Urinary bladder (tissue), 4 donors: Measurements from ENCODE around the gene DCAF5. TPM values are rescaled to one million over a fixed set of nuclear protein-coding genes. Genes with fewer than 3 reads are reported as not detected.

ENCODE experiments used
- DNase-seq: peaks from one replicate; pipeline ENCODE4 v3.0.0-alpha.2; 2015; ENCODE audit errors: extremely low spot score
- H3K27ac ChIP-seq: one replicate; pipeline ENCODE4 v1.5.1; 2013; ENCODE audit warnings: low read depth, mild to moderate bottlenecking, moderate library complexity
- H3K36me3 ChIP-seq: one replicate; pipeline ENCODE4 v1.6.1; 2013; ENCODE audit warnings: mild to moderate bottlenecking, moderate library complexity; ENCODE audit not compliant: insufficient read depth
- H3K4me1 ChIP-seq: one replicate; pipeline ENCODE4 v1.6.1; 2013; ENCODE audit warnings: mild to moderate bottlenecking, moderate library complexity; ENCODE audit not compliant: insufficient read depth
- H3K4me3 ChIP-seq: one replicate; pipeline ENCODE4 v1.5.1; 2013; ENCODE audit warnings: low read depth, low read length
- WGBS: extraction: QIAGEN DNeasy Blood & Tissue Kit; methylation state at CpG from one replicate; pipeline ENCODE4 v1.1.7; 2013; 5-methylcytosine and 5-hydroxymethylcytosine counted together
- polyA plus RNA-seq: library from polyadenylated mRNA; stranded (reverse); fragments of 200-250 nt; gene quantifications from one replicate; pipeline ENCODE4 v1.2.3, GENCODE V29; 2013
- total RNA-seq: library from RNA; depleted of rRNA; stranded (reverse); fragments of >200 nt; gene quantifications from one replicate; pipeline ENCODE4 v1.2.3, GENCODE V29; 2014
- donor health status: healthy with polysubstance abuse.
- donor health status: healthy.

DCAF5 gene
- total and polyA plus RNA-seq, 2 donors = 28.8 to 35.5 TPM

DNA sequence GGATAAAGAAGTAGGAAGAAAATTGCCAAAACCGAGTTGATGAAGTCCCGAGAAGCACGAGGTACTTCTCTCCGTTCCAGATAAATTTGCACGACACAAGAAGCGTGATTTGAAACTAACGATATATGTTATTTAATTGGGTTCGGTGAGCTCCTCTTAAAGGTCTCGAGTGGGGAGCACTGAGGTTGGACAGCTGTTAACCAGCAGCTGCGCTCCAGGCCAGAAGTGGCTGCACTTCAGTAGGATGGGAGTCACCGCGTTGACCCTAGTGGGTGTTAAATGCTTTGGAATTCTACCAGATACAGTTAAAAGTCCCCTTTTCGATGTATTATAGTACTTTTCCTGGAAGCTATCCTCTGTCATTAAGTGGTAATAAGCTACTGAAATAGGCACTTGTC is 953 bp upstream of the DCAF5 start:
- WGBS = 4% methylated on average over 13 of the region's 13 CpGs
- Histone ChIP-seq H3K4me1 (no peaks in the 10 kb centered on the region), H3K36me3 (no peaks in the 10 kb centered on the region), H3K27ac (peak overlapping the region; percentile 100), H3K4me3 (peak overlapping the region; percentile 98)
- DNase-seq = peak; percentile 8

DNA sequence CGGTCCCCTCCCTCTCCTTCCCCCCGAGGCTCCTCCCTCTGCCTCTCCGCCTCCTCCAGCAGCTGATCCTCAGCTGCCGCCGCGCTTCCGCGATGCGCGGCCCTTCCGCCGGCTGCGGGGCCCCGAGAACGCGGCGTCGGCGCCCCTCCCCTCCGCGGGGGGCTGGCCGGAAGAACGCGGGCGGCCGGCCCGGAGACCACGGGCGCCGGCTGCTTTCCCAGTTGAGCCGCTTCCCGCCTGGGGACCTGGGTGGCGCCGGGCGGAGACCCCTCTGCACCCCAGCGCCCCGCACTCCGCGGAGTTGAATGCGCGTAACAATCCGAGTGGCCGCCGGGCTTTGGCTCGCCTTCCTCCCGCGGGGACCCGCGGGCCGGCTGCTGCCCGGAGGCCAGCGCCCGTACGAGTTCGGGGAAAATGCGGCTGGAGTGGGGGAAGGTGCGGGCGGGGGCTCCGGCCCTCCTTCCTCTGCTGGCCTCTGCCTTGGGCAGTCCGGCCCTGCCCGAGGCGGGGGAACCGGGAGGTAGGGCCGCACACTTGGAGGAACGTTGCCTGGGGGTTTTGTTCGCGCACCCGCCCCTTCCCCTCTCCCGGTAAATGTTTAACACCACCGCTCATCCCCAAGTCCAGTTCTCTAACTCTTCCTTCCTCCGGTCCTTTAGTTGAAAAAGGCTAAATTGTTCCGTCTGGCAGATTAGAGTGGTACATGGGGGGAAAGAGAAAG is 393 bp upstream of the DCAF5 start:
- no peak for DNase-seq
- under 1% methylated on average over 72 of the region's 72 CpGs for WGBS

DNA sequence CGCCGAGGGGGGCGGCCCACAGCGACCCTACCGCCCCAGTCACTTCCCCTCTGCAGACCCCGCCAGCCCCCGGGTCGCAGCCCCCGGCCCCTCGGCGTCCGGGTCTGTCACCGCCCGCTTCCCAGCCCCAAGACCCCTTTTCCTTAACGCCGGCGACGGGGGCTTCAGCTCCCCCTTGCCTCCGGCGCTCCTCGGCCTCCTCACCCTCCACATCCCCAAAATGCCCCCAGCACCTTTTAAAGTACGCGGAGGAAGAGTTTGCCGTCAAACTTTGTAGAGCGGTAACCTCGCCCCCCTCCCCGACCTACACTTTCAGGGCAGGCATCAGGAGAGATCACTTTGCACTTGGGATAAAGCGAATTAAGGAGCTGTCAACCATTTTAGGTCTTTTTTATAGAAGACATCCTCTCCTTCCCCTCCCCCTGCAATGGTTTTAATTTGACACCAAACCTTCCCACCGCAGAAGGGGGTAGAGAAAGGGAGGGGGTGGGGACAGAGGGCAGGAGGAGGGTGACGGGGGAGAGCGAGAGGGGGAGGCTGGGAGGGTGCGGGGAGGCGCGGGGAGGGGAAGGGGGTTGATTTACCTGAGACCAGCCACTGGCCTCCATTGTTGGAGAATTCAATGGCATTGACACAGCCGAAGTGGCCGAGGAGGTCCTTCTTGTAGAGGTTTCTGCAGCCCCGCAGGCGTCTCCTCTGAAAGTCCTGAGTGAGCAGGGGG is 578 bp downstream of the DCAF5 start:
- Histone ChIP-seq H3K36me3 (no peaks in the 10 kb centered on the region), H3K4me3 (peak overlapping the region; percentile 98), H3K4me1 (no peaks in the 10 kb centered on the region), H3K27ac (peak overlapping the region; percentile 100)
- peak; percentile 2 for DNase-seq
- under 1% methylated on average over 38 of the region's 38 CpGs for WGBS

More for the DNA sequence above, 393 bp upstream of the DCAF5 start:
- H3K36me3 ChIP-seq = no peaks in the 10 kb centered on the region
- H3K27ac ChIP-seq = peak overlapping the region; percentile 100
- peak overlapping the region; percentile 98 for H3K4me3 ChIP-seq
- no peaks in the 10 kb centered on the region for H3K4me1 ChIP-seq

DNA sequence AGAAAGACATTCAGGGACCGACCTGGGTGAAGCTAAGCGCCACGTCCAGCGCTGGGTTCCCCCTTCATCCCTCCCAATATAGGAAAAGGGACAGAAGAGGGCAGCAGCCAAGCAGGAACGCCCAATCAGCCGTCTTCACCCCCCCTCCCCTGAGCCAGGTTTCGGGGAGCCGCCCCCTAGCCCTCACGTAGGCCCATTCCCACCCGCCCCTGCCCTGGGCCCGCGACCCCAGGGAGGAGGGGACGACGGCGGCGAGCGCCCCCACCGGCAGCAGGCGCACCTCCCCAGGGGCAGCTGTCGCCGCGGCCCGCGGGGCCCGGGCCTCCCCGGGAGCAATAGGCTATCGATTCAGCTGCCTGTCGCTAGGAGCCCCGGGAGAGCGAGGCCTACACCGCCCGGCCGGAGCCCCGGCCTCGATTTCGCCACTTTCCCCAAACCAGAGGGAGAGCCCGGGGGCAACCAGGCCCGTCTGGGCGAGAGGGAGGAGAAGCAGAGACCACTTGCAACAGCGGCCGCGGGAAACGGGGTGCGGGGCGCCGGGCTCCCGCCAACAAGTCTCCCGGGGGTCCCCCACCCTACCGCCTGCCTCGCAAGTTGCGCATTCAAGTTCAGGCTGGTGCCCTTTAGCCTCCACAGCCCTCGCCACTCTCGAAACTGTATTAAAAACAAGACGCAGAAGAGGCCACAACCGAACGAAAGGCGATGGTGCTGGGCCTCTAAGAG is 1.3 kb downstream of the DCAF5 start:
- Histone ChIP-seq H3K4me1 (no peaks in the 10 kb centered on the region), H3K36me3 (no peaks in the 10 kb centered on the region), H3K4me3 (peak overlapping the region; percentile 98), H3K27ac (peak overlapping the region; percentile 96)
- under 1% methylated on average over 57 of the region's 57 CpGs for WGBS
- DNase-seq = peak; percentile 26

DNA sequence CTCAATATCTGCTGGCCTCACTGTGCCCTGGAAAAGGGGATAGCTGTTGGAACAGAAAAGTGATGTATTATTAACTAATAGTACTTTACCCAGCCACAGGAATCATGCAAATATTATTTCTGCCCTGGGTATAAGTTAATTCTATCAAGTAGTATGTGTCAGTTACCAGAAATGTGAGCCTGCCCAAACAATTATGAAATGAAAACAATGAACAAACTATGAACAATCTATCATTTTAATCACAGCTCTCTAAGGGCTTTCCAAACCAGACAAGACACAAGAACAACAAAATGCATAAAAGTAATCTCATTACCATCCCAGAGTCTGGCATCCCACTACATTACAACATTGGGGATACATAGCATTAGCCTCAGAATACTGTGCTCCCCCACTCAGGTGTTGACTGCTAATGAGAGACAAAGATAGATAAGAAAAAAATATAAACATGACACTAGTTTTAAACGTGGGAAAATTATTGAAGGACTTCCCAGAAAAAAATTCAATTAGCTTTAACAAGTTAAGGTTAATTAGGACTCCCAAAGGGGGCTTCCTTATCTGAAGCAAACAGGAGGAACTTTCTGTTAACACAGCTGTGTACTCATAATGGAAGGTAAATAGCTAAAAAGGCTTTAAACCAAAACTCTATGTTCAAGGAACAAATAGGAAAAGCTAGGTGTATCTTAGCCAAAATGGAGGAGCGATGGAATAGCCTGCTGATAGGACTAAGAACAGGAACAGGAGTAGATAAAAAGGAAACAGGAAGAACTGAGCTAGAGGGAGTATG is 3.3 kb downstream of the DCAF5 start:
- Histone ChIP-seq H3K4me3 (no peak overlapping the region), H3K4me1 (no peaks in the 10 kb centered on the region), H3K36me3 (no peaks in the 10 kb centered on the region), H3K27ac (no peak overlapping the region)
- 45% methylated on average over 2 of the region's 2 CpGs for WGBS
- DNase-seq = no peak

DNA sequence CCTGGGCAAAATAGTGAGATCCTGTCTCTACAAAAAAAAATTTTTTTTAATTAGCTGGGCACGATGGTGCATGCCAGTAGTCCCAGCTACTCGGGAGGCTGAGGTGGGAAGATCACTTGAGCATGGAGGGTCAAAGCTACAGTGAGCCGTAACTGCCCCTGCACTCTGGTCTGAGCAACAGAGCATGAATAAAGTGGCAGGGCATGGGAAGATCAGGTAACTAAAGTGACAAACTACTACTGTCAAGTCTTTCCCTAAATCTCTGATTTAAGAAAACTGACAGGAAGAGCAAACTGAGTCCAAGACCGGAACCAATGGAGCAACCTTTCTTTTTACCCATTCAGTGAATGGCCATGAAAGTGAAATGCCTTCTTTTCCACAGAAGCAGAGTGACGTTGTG is 10.8 kb downstream of the DCAF5 start:
- Histone ChIP-seq H3K4me3 (no peak overlapping the region), H3K36me3 (no peaks in the 10 kb centered on the region), H3K27ac (no peak overlapping the region), H3K4me1 (no peaks in the 10 kb centered on the region)
- 92% methylated on average over 5 of the region's 5 CpGs for WGBS
- DNase-seq = no peak

DNA sequence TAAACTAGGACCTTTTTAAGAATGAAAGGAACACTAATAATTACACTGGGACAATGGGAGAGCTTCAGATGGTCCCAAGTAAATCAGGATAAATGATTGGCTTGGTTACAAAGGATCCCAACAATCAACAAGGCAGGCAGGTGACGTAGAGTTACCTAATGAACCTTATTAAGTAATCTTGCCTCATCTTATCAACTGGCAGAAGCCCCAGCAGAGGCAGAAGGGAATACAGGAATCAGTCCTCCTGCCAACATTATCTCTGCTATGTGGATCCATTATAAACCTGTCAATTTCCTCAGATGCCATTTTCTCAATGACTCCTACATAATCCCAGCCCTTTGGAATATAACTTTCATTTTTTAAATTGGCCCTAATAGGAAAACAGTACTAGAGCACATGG is 11.4 kb downstream of the DCAF5 start:
- Histone ChIP-seq H3K27ac (no peak overlapping the region), H3K4me3 (no peak overlapping the region), H3K36me3 (no peaks in the 10 kb centered on the region), H3K4me1 (no peaks in the 10 kb centered on the region)
- no peak for DNase-seq
- 88% methylated on average over 1 of the region's 1 CpG for WGBS

DNA sequence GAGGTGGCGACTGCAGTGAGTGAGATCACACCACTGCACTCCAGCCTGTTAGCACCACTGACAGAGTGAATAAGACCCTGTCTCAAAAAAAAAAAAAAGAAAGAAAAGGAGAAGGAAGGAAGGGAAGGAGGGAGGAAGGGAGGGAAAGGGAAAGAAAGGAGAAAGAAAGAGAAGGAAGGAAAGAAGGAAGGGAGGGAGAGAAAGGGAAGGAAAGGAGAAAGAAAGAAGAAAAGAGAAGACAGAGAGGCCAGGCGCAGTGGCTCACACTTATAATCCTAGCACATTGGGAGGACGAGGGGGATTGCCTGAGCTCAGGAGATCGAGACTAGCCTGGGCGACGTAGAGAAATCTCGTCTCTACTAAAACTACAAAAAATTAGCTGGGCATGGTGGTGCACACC is 13.2 kb downstream of the DCAF5 start:
- Histone ChIP-seq H3K27ac (no peak overlapping the region), H3K4me1 (no peaks in the 10 kb centered on the region), H3K36me3 (no peaks in the 10 kb centered on the region), H3K4me3 (no peak overlapping the region)
- DNase-seq = no peak
- WGBS = 81% methylated on average over 7 of the region's 7 CpGs

DNA sequence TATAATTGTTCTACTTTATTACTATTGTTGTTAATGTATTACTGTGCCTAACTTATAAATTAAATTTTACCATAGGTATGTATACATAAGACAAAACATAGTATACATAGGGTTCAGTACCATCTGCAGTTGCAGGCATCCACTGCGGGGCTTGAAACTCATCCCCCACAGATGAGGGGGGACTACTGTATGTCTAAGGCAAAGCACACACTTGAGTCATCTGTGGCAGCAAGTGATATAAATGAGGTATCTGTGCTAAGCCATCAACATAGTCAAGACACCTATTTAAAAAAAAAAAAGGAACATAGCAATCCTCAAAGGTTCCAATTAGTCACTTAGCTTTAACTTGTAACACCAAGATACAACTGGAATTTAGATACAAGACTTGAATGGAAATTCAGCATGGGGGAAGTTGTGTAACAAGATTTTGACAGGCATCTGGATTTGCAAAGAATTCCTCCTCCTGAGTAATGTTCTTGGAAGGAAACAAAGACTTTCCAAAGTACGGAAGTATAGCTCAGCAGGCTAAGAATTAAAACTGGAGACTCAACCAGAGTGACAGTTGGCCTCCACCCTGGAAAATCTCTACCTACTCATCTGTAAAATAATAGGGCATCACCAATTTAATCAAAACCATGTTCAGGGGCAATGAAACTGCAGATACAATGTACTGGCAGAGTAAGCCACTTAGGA is 14.9 kb downstream of the DCAF5 start:
- Histone ChIP-seq H3K4me3 (no peak overlapping the region), H3K36me3 (no peaks in the 10 kb centered on the region), H3K4me1 (peaks cover 2% of the 10 kb centered on the region), H3K27ac (peak overlapping the region; percentile 38)
- 47% methylated on average over 2 of the region's 2 CpGs for WGBS
- DNase-seq = no peak

DNA sequence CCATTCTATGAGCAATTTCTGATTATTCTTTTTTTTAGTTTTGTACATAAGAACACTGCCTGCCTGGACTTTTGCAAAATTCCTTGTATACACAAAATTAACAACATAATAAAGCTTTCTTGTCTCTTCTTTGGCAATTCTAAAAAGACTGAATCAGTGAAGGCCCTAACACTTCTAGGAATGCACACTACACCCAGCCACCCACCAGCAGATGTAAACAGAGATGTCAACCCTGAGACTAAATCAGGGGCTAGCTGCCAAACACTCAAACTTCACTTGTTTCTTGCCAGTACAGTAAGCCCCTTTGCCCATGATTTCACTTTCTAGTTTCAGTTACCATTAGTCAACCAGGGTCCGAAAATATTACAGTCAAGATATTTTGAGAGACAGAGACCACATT is 15.5 kb downstream of the DCAF5 start:
- H3K4me1 ChIP-seq = peaks cover 2% of the 10 kb centered on the region

DNA sequence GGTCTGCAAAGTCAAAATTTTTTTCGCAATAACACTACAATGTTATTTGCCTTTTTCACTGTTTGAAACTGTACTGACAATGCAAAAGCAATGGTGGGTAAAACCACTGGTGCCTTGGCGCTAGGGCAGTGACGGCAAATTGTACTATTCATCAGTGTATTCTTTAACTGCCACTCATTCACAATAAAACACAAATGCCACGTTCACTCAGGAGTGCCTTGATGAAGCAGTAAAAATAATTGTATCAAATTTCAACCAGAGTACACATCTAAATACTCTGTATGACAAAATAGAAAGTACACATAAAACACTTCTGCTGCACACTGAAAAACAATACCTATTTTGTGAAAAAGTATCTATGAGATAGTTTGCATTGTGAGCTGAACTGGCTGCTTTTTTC is 17.8 kb downstream of the DCAF5 start:
- Histone ChIP-seq H3K36me3 (no peaks in the 10 kb centered on the region), H3K4me3 (no peak overlapping the region), H3K27ac (no peak overlapping the region), H3K4me1 (peaks cover 2% of the 10 kb centered on the region)
- no peak for DNase-seq
- 84% methylated on average over 4 of the region's 4 CpGs for WGBS

More for the DNA sequence above, 15.5 kb downstream of the DCAF5 start:
- WGBS = 59% methylated on average over 1 of the region's 1 CpG
- Histone ChIP-seq H3K27ac (no peak overlapping the region), H3K36me3 (no peaks in the 10 kb centered on the region), H3K4me3 (no peak overlapping the region)
- DNase-seq = no peak

DNA sequence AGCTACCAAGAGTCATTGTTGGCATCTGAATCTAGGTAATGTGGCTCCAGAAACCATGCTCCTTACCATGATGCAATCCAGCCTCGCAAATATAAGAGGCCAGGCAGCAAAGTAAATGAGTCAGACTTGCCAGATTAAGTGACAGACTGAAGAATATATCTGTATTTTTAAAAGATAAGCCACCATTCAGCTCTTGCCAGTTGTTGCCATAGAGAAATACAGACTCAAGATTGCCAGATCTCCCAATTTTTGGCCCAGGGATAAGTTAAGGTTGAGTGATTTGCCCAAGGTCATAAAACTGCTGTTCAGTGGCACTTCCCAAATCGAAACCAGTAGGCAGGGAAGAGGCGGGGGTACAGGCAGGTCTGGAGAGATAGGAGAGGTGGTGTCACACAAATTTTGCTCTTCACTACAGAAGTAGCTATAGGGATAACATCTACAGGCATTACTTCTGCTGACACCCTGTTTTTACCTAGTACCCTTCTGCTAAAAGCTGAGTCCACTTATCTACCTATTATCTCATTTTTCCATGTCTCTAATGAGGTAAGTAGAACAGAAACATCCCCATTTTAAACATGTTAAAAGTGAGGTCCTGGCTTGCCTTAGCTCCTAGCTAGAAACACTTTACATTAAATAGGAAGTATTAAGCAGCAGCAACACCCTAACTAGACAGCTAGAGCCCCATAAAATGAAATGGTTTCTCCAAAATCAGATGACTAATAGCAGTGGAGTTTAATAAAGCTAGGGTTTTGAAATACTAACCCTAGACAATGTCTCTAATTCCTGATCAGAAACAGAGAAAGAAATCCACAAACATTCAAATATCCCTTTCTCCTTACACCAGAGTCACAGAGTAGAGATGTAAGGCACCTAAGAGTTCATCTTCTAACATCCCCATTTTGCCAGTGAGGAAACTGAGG is 19.5 kb downstream of the DCAF5 start:
- Histone ChIP-seq H3K4me3 (no peak overlapping the region), H3K27ac (no peak overlapping the region), H3K4me1 (peaks cover 2% of the 10 kb centered on the region), H3K36me3 (no peaks in the 10 kb centered on the region)
- WGBS = 26% methylated on average over 3 of the region's 3 CpGs
- no peak for DNase-seq
